GM06990 (cell line): Measurements from ENCODE around the gene RPGRIP1L.

Experiments used
- DNase-seq: peaks from one replicate; pipeline ENCODE4 v3.0.0-alpha.2; 2011; ENCODE audit not compliant: insufficient read length; ENCODE audit errors: extremely low read depth
- H3K27me3 ChIP-seq: replicated peaks from 2 replicates; pipeline ENCODE4 v1.6.0; 2011; ENCODE audit warnings: low read length; ENCODE audit not compliant: control insufficient read depth, insufficient read depth
- H3K36me3 ChIP-seq: 2 replicates; pipeline ENCODE4 v1.5.1; 2011; ENCODE audit warnings: low read length; ENCODE audit not compliant: control insufficient read depth, insufficient read depth
- H3K4me3 ChIP-seq: replicated peaks from 2 replicates; pipeline ENCODE4 v1.5.1; 2011; ENCODE audit warnings: low read depth, mild to moderate bottlenecking, control low read depth, low read length
- TF ChIP-seq, protein P1 (sequence below): IDR thresholded peaks from 2 replicates; pipeline ENCODE4 v1.5.1; 2011; ENCODE audit warnings: low read length, control low read depth, mild to moderate bottlenecking, inconsistent platforms; ENCODE audit not compliant: insufficient read depth, poor library complexity, severe bottlenecking

The RPGRIP1L gene

GRCh38 chr16:53681354-53681753 lies 22.3 kb downstream of the RPGRIP1L start:
- DNase-seq, result no peak
- TF ChIP-seq, protein P1, sequence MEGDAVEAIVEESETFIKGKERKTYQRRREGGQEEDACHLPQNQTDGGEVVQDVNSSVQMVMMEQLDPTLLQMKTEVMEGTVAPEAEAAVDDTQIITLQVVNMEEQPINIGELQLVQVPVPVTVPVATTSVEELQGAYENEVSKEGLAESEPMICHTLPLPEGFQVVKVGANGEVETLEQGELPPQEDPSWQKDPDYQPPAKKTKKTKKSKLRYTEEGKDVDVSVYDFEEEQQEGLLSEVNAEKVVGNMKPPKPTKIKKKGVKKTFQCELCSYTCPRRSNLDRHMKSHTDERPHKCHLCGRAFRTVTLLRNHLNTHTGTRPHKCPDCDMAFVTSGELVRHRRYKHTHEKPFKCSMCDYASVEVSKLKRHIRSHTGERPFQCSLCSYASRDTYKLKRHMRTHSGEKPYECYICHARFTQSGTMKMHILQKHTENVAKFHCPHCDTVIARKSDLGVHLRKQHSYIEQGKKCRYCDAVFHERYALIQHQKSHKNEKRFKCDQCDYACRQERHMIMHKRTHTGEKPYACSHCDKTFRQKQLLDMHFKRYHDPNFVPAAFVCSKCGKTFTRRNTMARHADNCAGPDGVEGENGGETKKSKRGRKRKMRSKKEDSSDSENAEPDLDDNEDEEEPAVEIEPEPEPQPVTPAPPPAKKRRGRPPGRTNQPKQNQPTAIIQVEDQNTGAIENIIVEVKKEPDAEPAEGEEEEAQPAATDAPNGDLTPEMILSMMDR, result no peak
- Histone ChIP-seq H3K4me3 (no peak overlapping the region), H3K27me3 (no peaks in the 10 kb centered on the region), H3K36me3 (no peaks in the 10 kb centered on the region)

- no peaks in the 10 kb centered on the region for H3K36me3 ChIP-seq
- TF ChIP-seq, protein P1, result no peak
- DNase-seq, result no peak
- no peak overlapping the region for H3K4me3 ChIP-seq
- no peaks in the 10 kb centered on the region for H3K27me3 ChIP-seq
These were observed 22.9 kb downstream of the RPGRIP1L start for GRCh38 chr16:53680756-53681155.

GRCh38 chr16:53678756-53679343 lies 24.8 kb downstream of the RPGRIP1L start:
- DNase-seq, result no peak
- TF ChIP-seq, protein P1, result no peak
- Histone ChIP-seq H3K4me3 (no peak overlapping the region), H3K27me3 (no peaks in the 10 kb centered on the region), H3K36me3 (no peaks in the 10 kb centered on the region)

DNA sequence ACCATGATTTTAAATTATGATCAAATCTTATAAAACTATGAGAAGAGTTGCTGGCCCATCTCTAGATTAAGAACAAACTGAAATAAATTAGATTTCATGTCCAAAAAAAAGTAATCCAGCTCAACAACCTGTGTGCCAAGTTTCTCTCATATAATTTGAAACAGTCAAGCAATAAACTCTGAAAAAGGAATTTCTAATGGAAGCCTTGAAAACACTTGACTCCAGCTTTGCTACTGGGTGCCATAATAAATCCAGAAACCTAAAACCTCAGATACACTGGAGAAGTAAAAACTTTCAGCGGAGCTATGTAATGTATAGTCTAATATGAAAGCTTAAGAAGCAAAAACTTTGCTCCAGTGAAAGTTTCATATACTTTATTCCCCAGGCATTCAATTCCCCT lies 25.5 kb downstream of the RPGRIP1L start:
- H3K27me3 ChIP-seq, result no peaks in the 10 kb centered on the region
- no peak overlapping the region for H3K4me3 ChIP-seq
- TF ChIP-seq, protein P1, result no peak
- DNase-seq, result no peak
- no peaks in the 10 kb centered on the region for H3K36me3 ChIP-seq

- Histone ChIP-seq H3K36me3 (no peaks in the 10 kb centered on the region), H3K27me3 (no peaks in the 10 kb centered on the region), H3K4me3 (no peak overlapping the region)
- no peak for DNase-seq
- TF ChIP-seq, protein P1, result no peak
These were observed 30.5 kb downstream of the RPGRIP1L start for GRCh38 chr16:53673189-53673588.

DNA sequence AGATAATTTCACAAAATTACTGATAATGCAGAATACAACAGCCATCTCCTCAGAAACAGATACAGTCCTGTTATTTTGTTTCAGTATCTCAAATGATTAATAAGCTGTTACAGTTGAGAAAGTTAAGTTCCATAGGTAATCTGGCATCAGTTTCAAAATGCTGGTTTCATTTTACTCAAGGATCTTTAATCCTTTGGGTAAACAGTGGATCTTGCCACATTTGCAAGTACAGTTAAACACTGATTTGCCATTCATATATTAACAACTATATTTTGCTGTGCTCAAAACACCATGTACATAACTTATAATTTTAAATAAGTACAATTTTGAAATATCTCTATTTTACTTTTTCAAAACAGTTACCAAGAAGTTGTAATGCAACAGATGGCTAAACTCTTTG lies 31.2 kb downstream of the RPGRIP1L start:
- H3K36me3 ChIP-seq, result no peaks in the 10 kb centered on the region
- TF ChIP-seq, protein P1, result no peak
- H3K27me3 ChIP-seq, result no peaks in the 10 kb centered on the region
- H3K4me3 ChIP-seq, result no peak overlapping the region
- no peak for DNase-seq
